HG02943 (cell line): ENCODE measurements around the gene PML.

Source experiments
- ATAC-seq: cut with Tn5 transposase; IDR thresholded peaks from one replicate; pipeline ENCODE4 v1.9.1; 2021; ENCODE audit warnings: mild to moderate bottlenecking, low read depth, moderate library complexity; ENCODE audit not compliant: unreplicated experiment

PML gene

DNA sequence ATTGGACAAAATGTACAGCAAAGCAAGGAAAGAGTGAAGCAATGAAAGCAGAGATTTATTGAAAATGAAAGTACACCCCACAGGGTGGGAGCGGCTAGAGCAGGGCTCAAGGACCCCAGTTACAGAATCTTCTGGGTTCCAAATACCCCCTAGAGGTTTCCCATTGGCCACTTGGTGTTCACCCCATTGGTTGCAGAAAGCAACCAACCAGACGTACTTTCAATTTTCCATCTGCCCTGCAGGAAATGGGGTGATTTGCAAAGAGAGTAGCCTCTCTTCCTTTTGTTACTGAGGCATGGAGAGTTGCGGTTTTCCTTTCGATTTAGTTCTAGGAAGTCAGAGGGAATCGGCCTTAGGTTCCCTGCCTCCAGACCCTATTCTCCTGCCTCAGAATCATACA, 2.4 kb downstream of the PML start:
- ATAC-seq = no peak

DNA sequence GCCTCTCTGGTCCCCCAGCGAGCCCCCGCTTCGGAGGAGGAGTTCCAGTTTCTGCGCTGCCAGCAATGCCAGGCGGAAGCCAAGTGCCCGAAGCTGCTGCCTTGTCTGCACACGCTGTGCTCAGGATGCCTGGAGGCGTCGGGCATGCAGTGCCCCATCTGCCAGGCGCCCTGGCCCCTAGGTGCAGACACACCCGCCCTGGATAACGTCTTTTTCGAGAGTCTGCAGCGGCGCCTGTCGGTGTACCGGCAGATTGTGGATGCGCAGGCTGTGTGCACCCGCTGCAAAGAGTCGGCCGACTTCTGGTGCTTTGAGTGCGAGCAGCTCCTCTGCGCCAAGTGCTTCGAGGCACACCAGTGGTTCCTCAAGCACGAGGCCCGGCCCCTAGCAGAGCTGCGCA, 3.5 kb downstream of the PML start:
- ATAC-seq = no peak

- ATAC-seq = no peak
Observed at GRCh38 chr15:74006774-74007639, 12.5 kb downstream of the PML start.

DNA sequence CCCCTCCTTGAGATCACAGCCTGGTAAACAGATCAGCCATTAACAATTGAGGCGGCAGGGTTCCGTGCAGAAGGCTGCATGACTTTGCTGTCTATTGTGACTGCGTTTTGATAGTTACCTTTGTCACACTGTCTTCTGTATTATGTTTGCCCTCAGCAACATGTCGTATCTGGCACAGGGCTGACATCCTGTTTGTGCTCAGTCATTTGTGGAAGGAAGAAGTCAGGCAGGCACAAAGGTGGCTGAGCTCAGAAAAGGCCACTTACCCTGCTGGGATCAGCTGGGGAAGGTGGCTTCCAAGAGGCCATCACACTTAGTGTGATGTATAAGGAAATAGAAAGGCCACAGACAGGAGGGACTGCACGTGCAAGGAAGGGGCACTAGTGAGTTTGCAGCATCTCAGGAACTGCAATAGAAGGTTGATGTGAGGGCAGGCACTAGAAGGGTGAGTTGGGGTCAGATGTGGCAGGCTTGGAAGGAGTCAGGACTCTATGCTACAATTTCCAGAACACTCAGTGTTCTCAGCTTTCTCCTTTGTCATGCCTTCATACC, 13.4 kb downstream of the PML start:
- no peak for ATAC-seq

- no peak for ATAC-seq
Observed at GRCh38 chr15:74008901-74009300, 14.4 kb downstream of the PML start.

DNA sequence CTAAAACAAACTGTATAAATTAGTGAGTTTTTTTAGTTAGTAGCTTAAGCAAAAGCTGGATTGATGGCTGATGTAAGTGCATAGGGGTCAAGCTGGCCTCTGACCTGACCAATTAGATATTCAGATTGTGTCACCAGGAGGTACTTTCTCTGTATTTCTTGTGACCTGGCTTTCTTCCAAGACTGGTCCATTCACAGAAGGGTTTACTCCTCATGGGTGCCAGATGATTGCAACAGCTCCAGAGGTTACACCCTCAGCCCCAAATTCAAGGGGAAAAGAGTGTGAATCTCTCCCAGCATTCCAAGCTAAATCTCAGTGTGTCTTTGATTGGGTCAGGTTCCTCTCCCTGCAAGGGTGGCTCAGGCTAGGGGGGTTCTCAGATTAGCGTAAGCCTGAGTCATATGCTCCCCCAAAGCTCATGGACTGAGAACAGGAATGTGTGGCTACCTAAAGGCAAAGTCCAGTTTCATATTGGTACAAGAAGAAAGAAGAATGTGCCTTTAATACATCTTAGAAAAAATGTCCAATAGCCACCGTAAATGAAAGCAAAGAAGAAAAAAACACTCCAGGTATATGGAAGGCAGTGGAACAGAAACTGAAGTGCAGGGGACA, 16.5 kb downstream of the PML start:
- ATAC-seq = no peak

GRCh38 chr15:74011610-74012009, 17.1 kb downstream of the PML start:
- ATAC-seq = no peak

GRCh38 chr15:74013374-74013894, 18.9 kb downstream of the PML start:
- no peak for ATAC-seq

GRCh38 chr15:74019734-74020133, 25.2 kb downstream of the PML start:
- no peak for ATAC-seq

DNA sequence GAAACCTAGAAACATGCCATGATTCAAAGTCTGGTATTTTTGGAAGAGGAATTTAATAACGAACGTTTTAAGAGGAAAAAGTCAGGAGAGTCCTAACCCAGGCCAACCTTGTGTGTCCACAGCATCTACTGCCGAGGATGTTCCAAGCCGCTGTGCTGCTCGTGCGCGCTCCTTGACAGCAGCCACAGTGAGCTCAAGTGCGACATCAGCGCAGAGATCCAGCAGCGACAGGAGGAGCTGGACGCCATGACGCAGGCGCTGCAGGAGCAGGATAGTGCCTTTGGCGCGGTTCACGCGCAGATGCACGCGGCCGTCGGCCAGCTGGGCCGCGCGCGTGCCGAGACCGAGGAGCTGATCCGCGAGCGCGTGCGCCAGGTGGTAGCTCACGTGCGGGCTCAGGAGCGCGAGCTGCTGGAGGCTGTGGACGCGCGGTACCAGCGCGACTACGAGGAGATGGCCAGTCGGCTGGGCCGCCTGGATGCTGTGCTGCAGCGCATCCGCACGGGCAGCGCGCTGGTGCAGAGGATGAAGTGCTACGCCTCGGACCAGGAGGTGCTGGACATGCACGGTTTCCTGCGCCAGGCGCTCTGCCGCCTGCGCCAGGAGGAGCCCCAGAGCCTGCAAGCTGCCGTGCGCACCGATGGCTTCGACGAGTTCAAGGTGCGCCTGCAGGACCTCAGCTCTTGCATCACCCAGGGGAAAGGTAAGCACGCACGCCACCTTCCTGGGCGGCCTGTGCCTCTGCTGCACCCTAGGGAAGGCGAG, 28.4 kb downstream of the PML start:
- ATAC-seq = no peak

GRCh38 chr15:74024687-74025086, 30.2 kb downstream of the PML start:
- ATAC-seq = no peak

DNA sequence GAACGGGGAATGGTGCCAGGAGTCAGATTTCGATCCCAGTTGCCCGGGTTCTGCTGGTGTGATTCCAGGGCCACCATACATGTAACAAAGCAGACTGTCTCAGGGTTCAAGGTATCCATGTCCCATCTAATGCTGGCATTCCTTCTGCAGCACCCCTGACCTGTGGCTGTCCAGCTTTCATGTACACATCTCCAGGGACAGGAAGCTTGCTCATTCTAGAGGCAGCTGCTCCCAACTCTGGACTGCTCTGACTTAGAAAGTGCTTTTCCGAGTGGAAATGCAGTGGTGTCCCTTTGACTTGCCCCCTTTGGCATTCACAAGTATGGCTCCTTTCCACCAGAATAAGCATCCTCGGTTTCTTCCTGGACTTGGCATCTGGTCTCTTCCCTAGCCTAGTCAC, 30.9 kb downstream of the PML start:
- no peak for ATAC-seq

GRCh38 chr15:74027688-74028087, 33.2 kb downstream of the PML start:
- ATAC-seq = no peak

DNA sequence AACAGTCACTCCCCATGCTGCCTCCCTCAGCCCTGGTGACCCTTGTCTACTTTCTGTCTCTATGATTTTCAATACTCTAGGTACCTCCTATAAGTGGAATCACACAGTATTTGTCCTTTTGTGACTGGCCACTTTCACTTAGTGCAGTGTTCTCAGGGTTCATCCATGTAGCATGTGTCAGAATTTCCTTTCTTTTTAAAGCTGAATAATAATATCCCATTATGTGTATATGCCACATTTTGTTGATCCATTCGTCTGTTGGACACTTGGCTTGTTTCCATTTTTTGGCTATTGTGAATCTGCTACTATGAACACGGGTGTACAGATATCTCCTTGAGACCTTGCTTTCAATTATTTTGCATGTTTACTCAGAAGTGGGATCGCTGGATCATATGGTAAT, 34.1 kb downstream of the PML start:
- ATAC-seq = no peak

- ATAC-seq = no peak
Observed at GRCh38 chr15:74032046-74032445, 37.5 kb downstream of the PML start.

DNA sequence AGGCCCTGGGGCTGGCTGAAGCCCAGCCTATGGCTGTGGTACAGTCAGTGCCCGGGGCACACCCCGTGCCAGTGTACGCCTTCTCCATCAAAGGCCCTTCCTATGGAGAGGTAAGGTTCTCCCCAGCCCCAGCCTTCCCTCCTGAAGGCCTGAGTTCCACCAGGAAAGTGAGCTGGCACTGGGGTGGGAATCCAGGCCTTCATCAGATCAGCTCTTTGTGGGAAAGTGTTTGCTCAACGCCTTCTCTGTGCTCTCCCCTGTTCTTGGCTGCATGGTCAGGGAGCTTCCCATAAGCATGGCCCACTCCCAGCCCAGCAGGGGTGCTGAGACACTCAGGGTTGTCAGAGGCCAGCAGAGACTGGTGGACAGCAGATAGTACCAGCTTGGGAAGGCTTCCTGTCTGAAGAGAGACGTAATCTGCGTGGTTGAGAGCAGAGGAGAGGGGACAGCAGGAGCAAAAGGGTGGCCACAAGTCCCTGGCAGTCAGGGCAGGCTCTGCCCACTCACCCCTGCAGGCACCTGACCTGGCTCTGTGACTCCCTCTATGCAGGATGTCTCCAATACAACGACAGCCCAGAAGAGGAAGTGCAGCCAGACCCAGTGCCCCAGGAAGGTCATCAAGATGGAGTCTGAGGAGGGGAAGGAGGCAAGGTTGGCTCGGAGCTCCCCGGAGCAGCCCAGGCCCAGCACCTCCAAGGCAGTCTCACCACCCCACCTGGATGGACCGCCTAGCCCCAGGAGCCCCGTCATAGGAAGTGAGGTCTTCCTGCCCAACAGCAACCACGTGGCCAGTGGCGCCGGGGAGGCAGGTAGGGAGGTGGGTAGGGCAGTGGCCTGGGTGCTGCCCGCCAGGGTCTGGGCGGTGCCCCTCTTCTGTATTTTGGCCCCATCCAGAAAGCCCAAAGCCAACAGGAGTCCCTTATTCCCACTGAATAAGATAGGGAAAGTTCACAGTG, 38.4 kb downstream of the PML start:
- no peak for ATAC-seq

- ATAC-seq = no peak
Observed at GRCh38 chr15:74034206-74034755, 39.8 kb downstream of the PML start.

DNA sequence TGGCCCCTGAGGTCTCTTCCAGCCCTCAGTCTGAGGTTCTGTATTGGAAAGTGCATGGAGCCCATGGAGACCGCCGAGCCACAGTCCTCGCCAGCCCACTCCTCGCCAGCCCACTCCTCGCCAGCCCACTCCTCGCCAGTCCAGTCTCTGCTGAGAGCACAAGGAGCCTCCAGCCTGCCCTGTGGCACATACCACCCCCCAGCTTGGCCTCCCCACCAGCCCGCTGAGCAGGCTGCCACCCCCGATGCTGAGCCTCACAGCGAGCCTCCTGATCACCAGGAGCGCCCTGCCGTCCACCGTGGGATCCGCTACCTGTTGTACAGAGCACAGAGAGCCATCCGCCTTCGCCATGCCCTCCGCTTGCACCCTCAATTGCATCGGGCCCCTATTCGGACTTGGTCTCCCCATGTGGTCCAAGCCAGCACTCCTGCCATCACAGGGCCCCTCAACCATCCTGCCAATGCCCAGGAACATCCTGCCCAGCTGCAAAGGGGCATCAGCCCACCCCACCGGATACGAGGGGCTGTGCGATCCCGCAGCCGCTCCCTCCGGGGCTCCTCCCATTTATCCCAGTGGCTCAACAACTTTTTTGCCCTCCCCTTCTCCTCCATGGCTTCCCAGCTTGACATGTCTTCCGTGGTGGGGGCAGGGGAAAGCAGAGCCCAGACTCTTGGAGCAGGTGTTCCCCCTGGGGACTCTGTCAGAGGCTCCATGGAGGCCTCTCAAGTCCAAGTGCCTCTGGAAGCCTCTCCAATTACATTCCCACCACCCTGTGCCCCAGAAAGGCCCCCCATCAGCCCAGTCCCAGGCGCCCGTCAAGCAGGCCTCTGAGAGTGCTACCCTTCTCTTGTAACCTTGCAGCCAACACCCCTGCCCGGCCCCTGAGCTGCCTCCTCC, 40.9 kb downstream of the PML start:
- ATAC-seq = no peak
